K562 (cell line): Measurements from ENCODE around the gene GSKIP. TPM values are rescaled to one million over a fixed set of nuclear protein-coding genes. Genes with fewer than 3 reads are reported as not detected.

Source experiments
- ATAC-seq: fragments of 200-7000 bp; cut with Tn5 transposase; 3 replicates; pipeline ENCODE4 v1.9.1; 2020; ENCODE audit warnings: moderate library complexity
- BruUV-seq: library from RNA; stranded (reverse); fragments of 400-500 nt; replicated peaks from 2 replicates; lab custom pipeline; 2021; lab: Mats Ljungman, UMichigan
- CTCF ChIA-PET: fragments of 300-600 bp; formaldehyde crosslinking; extraction: SDS; loops from one replicate; lab custom pipeline; 2021; ENCODE audit warnings: low intra/inter-chr PET ratio; lab: Yijun Ruan, JAX
- POLR2A ChIA-PET: fragments of 300-600, 350-650 bp; sonication (Branson Sonifier 250); formaldehyde crosslinking; extraction: SDS; loops from one replicate; lab custom pipeline; 2021; ENCODE audit warnings: antibody characterized with exemption, inconsistent platforms; lab: Yijun Ruan, JAX
- DNase-seq, 4 experiments: peaks; one replicate each; pipeline versions ENCODE4 v3.0.0 to v3.0.0-alpha.2; 2011 to 2018; ENCODE audit warnings: low spot score in 3 of 4, mixed read lengths in 3 of 4; ENCODE audit errors: extremely low read depth in 1 of 4
- FAIRE-seq: peaks from 2 replicates; lab custom pipeline; 2011; peaks lifted over from hg19 to GRCh38; lab: Jason Lieb, UNC
- H2AFZ ChIP-seq: 2 replicates; pipeline ENCODE4 v1.6.0; 2011; ENCODE audit warnings: low read depth, low read length, control low read depth, inconsistent platforms
- H3K27ac ChIP-seq: fragments of 200-600 bp; 3 replicates; pipeline ENCODE4 v1.8.0; 2011; ENCODE audit warnings: low read depth, mild to moderate bottlenecking, control low read depth, inconsistent platforms, low read length, moderate library complexity, mixed read lengths; ENCODE audit errors: extremely low read depth
- H3K27me3 ChIP-seq, 2 experiments: fragments of 300-600 bp in 1 of 2; 2 replicates in 1 of 2; 3 replicates in 1 of 2; pipeline versions ENCODE4 v1.6.0 to v1.8.0; 2011; ENCODE audit warnings: inconsistent platforms in 2 of 2, low read length in 2 of 2, mild to moderate bottlenecking in 1 of 2, mixed read lengths in 1 of 2, moderate library complexity in 1 of 2; ENCODE audit not compliant: control insufficient read depth in 2 of 2, insufficient read depth in 2 of 2
- H3K36me3 ChIP-seq: fragments of 300-600 bp; 3 replicates; pipeline ENCODE4 v1.8.0; 2011; ENCODE audit warnings: mild to moderate bottlenecking, low read length, inconsistent platforms; ENCODE audit not compliant: control insufficient read depth, insufficient read depth
- H3K4me1 ChIP-seq, 2 experiments: fragments of 200-600 bp in 1 of 2; replicated peaks in 1 of 2; 2 replicates in 1 of 2; 3 replicates in 1 of 2; pipeline versions ENCODE4 v1.5.1 to v1.8.0; 2011; ENCODE audit warnings: inconsistent platforms in 2 of 2, low read length in 2 of 2, mild to moderate bottlenecking in 1 of 2, mixed read lengths in 1 of 2, moderate library complexity in 1 of 2; ENCODE audit not compliant: control insufficient read depth in 2 of 2, insufficient read depth in 2 of 2
- H3K4me2 ChIP-seq: 2 replicates; pipeline ENCODE4 v1.6.1; 2011; ENCODE audit warnings: low read length, control low read depth, inconsistent platforms, mixed read lengths; ENCODE audit not compliant: insufficient read depth
- H3K4me3 ChIP-seq: fragments of 200-600 bp; sonication (generic), shearing (Covaris generic); 2 replicates; pipeline ENCODE4 v1.5.1; 2016; ENCODE audit warnings: control low read depth, inconsistent platforms
- H3K79me2 ChIP-seq: fragments of 200-600 bp; 3 replicates; pipeline ENCODE4 v1.8.0; 2011; ENCODE audit warnings: low read length, inconsistent platforms; ENCODE audit not compliant: control insufficient read depth, insufficient read depth
- H3K9ac ChIP-seq, 2 experiments: 2 replicates each; pipeline versions ENCODE4 v1.6.0 to v1.6.1; 2011; ENCODE audit warnings: low read depth in 2 of 2, low read length in 2 of 2, control low read depth in 1 of 2, inconsistent platforms in 1 of 2, mild to moderate bottlenecking in 1 of 2, mixed read lengths in 1 of 2; ENCODE audit not compliant: insufficient read depth in 1 of 2
- H3K9me1 ChIP-seq: one replicate; pipeline ENCODE4 v1.6.0; 2011; ENCODE audit warnings: inconsistent platforms, mild to moderate bottlenecking, low read length, moderate library complexity; ENCODE audit not compliant: control insufficient read depth, insufficient read depth
- H3K9me3 ChIP-seq: replicated peaks from 2 replicates; pipeline ENCODE4 v1.5.1; 2011; ENCODE audit warnings: low read depth, low read length, inconsistent platforms; ENCODE audit not compliant: control insufficient read depth, insufficient read depth
- H4K20me1 ChIP-seq: replicated peaks from 2 replicates; pipeline ENCODE4 v1.6.1; 2011; ENCODE audit warnings: low read length, inconsistent platforms, mixed read lengths; ENCODE audit not compliant: control insufficient read depth, insufficient read depth
- ARID2 ChIP-seq: fragments of 450-650 bp; IDR thresholded peaks from 2 replicates; pipeline ENCODE4 v1.6.1; 2017; ENCODE audit warnings: antibody characterized with exemption, mild to moderate bottlenecking
- EZH2 ChIP-seq: IDR thresholded peaks from 2 replicates; pipeline ENCODE4 v1.6.1; 2012; ENCODE audit warnings: low read depth, mild to moderate bottlenecking, inconsistent platforms, low read length, borderline replicate concordance
- MBD1 ChIP-seq: fragments of 250-450 bp; sonication (Bioruptor Pico); IDR thresholded peaks from 2 replicates; pipeline ENCODE4 v1.8.0; 2022; ENCODE audit warnings: inconsistent platforms
- NFIX ChIP-seq: fragments of 250-450 bp; sonication (Bioruptor Pico); IDR thresholded peaks from 2 replicates; pipeline ENCODE4 v1.4.0; 2020; ENCODE audit warnings: low read depth, mild to moderate bottlenecking, moderate library complexity
- RNF2 ChIP-seq: sonication (generic); IDR thresholded peaks from 2 replicates; pipeline ENCODE4 v1.6.1; 2016
- SETDB1 ChIP-seq: IDR thresholded peaks from one replicate; pipeline ENCODE4 v1.6.1; 2012; ENCODE audit warnings: low read length, control low read depth, inconsistent platforms
- SMARCA4 ChIP-seq: fragments of 450-650 bp; IDR thresholded peaks from 2 replicates; pipeline ENCODE4 v1.6.1; 2016
- SPI1 ChIP-seq: IDR thresholded peaks from 2 replicates; pipeline ENCODE4 v1.6.1; 2011; ENCODE audit warnings: low read depth, low read length, control low read depth, borderline replicate concordance
- ZFP30 ChIP-seq: fragments of 250-450 bp; sonication (Bioruptor Pico); IDR thresholded peaks from 2 replicates; pipeline ENCODE4 v1.8.0; 2022; ENCODE audit warnings: moderate library complexity, mild to moderate bottlenecking, inconsistent platforms, borderline replicate concordance
- ZNF274 ChIP-seq: IDR thresholded peaks from 2 replicates; pipeline ENCODE4 v1.6.1; 2011; ENCODE audit warnings: low read depth, mild to moderate bottlenecking, low read length, moderate library complexity, borderline replicate concordance
- ZNF507 ChIP-seq: conservative IDR thresholded peaks from 2 replicates; pipeline ENCODE4 v1.6.1; 2017; ENCODE audit warnings: missing genetic modification characterization, missing compliant biosample characterization
- in situ Hi-C: fragments of 300-500 bp; cut with MboI; formaldehyde crosslinking; loops from 4 replicates; pipeline ENCODE4 v1.15.0; 2018; ENCODE audit warnings: inconsistent platforms, mixed read lengths
- intact Hi-C: fragments of 100-400 bp; cut with micrococcal nuclease; formaldehyde crosslinking; loops from 2 replicates; pipeline ENCODE4 v1.14.2; 2022
- polyA plus RNA-seq, 8 experiments: library from polyadenylated mRNA; depleted of rRNA in 4 of 8; stranded (reverse) in 5 of 8; unstranded in 3 of 8; fragments of >200 nt; fragmentation: Nextera tagmentation in 2 of 8; fragmentation: Illumina TruSeq in 1 of 8; extraction: Ambion mirVana in 2 of 8; extraction: Trizol in 1 of 8; gene quantifications; 2 replicates each; pipeline versions ENCODE4 v1.2.1 to v1.2.3, GENCODE V29; 2011 to 2014; ENCODE audit warnings: inconsistent platforms in 1 of 8, missing spikeins in 1 of 8
- total RNA-seq, 7 experiments: library from RNA; depleted of rRNA in 6 of 7; stranded (reverse); fragments of >200 nt in 6 of 7; fragmentation: Illumina TruSeq in 2 of 7; extraction: Trizol in 2 of 7; gene quantifications; 2 replicates each; pipeline versions ENCODE4 v1.2.1 to v1.2.3, GENCODE V29; 2011 to 2021; ENCODE audit warnings: low replicate concordance in 1 of 7

The GSKIP gene
- total and polyA plus RNA-seq, 9 of the 15 experiments (the other 6 are each of a cell fraction or from before 2014, with no cell fraction given) = 12.9 to 58.9 (median 22.2) TPM

DNA sequence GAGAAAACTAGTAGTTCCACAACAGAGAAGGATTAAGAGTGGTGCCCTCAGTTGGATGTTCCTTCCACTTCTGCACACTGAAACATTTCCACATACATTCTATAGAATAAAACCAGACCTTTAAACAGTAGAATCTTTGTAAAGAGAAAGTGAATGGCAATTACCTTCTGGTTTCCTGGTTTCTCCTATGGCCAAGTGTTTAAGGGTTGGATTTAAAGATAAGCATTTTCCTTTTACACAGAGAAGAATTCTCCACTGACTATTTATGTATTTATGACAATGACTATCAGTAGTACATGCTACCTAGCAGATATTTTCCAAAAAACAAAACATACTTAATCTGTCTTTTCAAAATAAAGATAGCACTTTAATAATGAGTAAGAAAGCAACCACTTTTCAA, 3.4 kb upstream of the GSKIP start:
- ChIA-PET POLR2A (no interaction called here), CTCF (no interaction called here)
- Histone ChIP-seq H3K4me2 (no peak overlapping the region; the same call in 1 of the 2 replicates), H3K9ac (peak overlapping the region in 1 of 2 experiments; percentile 23; a peak in 1 of 4 replicates), H4K20me1 (0 out of 2 replicates have a peak, but pooled peaks cover 3% of the 10 kb centered on the region), H3K27ac (no peak overlapping the region; the same call in 2 of the 3 replicates), H3K4me3 (no peak overlapping the region), H3K4me1 (peaks cover 15 to 33% of the 10 kb centered on the region in 2 experiments; a peak in 4 of 5 replicates), H3K36me3 (peaks cover 4% of the 10 kb centered on the region; the same call in 1 of the 3 replicates), H3K79me2 (peaks cover 95% of the 10 kb centered on the region), H3K27me3 (no peaks in the 10 kb centered on the region)
- DNase-seq (no peak), ATAC-seq (no peak), FAIRE-seq (no peak)
- BruUV-seq = no TSS peak
- intact Hi-C loops = loop anchor here (5.0 kb wide), 1 partner anchor 47 kb away; no protein-coding TSS in a partner anchor
- in situ Hi-C loops = no loop called here
- no peak for TF ChIP-seq MBD1 (CRISPR knock-in tag)
- no peak for TF ChIP-seq SETDB1
- no peak for TF ChIP-seq SPI1
- TF ChIP-seq EZH2 = no peak
- no peak for TF ChIP-seq NFIX
- TF ChIP-seq ZNF274 = no peak
- no peak for TF ChIP-seq RNF2
- no peak for TF ChIP-seq ARID2
- no peak for TF ChIP-seq ZFP30 (CRISPR knock-in tag)
- TF ChIP-seq ZNF507 (tag) = no peak
- TF ChIP-seq SMARCA4 = no peak
- TF ChIP-seq, all 486 proteins: peak for 0
- no peaks in the 10 kb centered on the region for H3K9me1 ChIP-seq
- H2AFZ ChIP-seq = no peak overlapping the region
- H3K9me3 ChIP-seq = no peaks in the 10 kb centered on the region
